Mucosa of descending colon (tissue), 3 donors: ENCODE measurements around the gene GSDME. TPM values are rescaled to one million over a fixed set of nuclear protein-coding genes. Genes with fewer than 3 reads are reported as not detected.

Experiments
- ATAC-seq: fragments of 200-7000 bp; cut with Tn5 transposase; one replicate; pipeline ENCODE4 v1.9.1; 2020; ENCODE audit warnings: mild to moderate bottlenecking, moderate library complexity
- DNase-seq, 3 donors: peaks; one replicate each; pipeline ENCODE4 v3.0.0-alpha.2; 2020
- H3K36me3 ChIP-seq: fragments of 200-600 bp; one replicate; pipeline ENCODE4 v1.8.0; 2021; ENCODE audit warnings: low read depth, mild to moderate bottlenecking
- H3K4me1 ChIP-seq: fragments of 200-600 bp; one replicate; pipeline ENCODE4 v1.8.0; 2021; ENCODE audit warnings: low read depth, mild to moderate bottlenecking
- H3K4me3 ChIP-seq: fragments of 200-600 bp; one replicate; pipeline ENCODE4 v1.8.0; 2021; ENCODE audit warnings: mild to moderate bottlenecking
- H3K9me3 ChIP-seq: fragments of 200-600 bp; one replicate; pipeline ENCODE4 v1.8.0; 2021; ENCODE audit warnings: mild to moderate bottlenecking
- intact Hi-C, 2 donors: fragments of 100-400 bp; cut with DNase I in 1 of 2; cut with micrococcal nuclease in 1 of 2; formaldehyde crosslinking; loops; one replicate each; pipeline versions ENCODE4 v1.11.0 to v1.11.1; 2022; cut with DNase I, micrococcal nuclease
- total RNA-seq, 3 donors: library from RNA; stranded (reverse); fragmentation: NEBNext Ultra II Directional in 2 of 3; extraction: Animal tissue kit (Norgen Biotek cat#: 25700) in 2 of 3; gene quantifications; one replicate each; pipeline versions ENCODE4 v1.2.1 to v1.2.4, GENCODE V29; 2021 to 2023
- TF ChIP-seq, protein P1 (sequence below): fragments of 200-600 bp; IDR thresholded peaks from one replicate; pipeline ENCODE4 v1.8.0; 2022; ENCODE audit warnings: antibody characterized with exemption, mild to moderate bottlenecking
- donor health status: DM: no; HTN: no; CAD: no; lungs with moderate emphysema.
- donor health status: DM: no; HTN: no; CAD: no.
- donor health status: DM: no; HTN: yes; CAD: no.

The GSDME gene
- total RNA-seq, 3 donors from 2014 or later: 0.96 to 6.3 (median 2.3) TPM

DNA sequence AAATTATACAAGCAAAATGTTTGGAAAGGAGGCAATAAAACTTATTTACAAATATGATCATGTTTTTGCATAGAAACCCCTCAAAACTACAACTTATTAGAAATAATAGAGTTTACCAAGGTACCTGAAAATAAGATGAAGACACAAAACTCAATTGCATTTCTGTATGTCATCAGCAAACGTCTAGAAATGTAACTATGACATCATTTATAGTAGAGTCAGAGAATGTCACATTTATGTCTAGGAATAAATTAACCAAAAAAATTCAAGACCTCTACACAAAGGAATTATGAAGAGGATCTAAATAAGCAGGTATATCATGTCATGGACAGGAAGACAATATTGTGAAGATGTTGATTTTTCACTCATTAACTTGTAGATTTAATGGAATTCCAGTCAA, 103.0 kb downstream of the GSDME start:
- no peaks in the 10 kb centered on the region for H3K36me3 ChIP-seq
- ATAC-seq (no peak), DNase-seq (no peak)
- intact Hi-C loops: no loop called here
- no peaks in the 10 kb centered on the region for H3K9me3 ChIP-seq
- H3K4me3 ChIP-seq: no peak overlapping the region
- TF ChIP-seq, protein P1, sequence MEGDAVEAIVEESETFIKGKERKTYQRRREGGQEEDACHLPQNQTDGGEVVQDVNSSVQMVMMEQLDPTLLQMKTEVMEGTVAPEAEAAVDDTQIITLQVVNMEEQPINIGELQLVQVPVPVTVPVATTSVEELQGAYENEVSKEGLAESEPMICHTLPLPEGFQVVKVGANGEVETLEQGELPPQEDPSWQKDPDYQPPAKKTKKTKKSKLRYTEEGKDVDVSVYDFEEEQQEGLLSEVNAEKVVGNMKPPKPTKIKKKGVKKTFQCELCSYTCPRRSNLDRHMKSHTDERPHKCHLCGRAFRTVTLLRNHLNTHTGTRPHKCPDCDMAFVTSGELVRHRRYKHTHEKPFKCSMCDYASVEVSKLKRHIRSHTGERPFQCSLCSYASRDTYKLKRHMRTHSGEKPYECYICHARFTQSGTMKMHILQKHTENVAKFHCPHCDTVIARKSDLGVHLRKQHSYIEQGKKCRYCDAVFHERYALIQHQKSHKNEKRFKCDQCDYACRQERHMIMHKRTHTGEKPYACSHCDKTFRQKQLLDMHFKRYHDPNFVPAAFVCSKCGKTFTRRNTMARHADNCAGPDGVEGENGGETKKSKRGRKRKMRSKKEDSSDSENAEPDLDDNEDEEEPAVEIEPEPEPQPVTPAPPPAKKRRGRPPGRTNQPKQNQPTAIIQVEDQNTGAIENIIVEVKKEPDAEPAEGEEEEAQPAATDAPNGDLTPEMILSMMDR: no peak
- no peaks in the 10 kb centered on the region for H3K4me1 ChIP-seq

DNA sequence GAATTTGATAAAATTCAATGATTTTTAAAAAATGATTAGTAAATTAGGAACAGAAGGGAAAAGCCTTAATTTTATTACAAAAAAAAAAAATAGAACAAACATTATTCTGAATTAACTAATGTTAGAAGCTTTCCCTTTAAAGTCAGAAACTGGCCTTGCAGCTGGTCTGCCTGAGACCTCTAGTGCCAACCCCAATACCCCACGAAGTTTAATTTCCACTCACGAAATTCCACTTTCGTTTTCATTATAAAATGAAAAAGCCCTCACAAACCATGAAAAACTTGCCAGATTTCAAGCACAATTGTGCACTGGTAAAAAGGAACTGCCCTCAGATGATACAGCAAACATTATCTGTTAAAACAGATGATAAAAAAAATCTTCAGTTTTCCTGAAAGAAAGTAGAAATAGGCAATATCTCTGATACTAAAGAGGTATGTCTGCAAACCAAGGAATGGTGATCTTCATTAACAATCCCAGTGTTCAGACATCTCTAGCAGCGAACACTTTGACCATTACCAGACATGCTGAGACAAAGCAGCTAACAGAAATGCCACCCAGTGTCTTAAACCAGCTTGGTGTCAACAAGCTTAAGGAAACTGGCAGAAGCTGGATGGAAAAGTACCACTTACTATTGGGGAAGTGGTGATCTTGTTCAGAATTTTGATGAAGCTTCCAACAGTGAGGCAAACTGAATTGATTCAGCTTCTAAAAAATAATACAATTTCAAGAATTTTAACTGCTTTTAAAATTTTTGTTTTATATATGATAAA, 103.8 kb downstream of the GSDME start:
- H3K36me3 ChIP-seq: no peaks in the 10 kb centered on the region
- DNase-seq: no peak
- intact Hi-C loops: no loop called here
- no peak for ATAC-seq
- TF ChIP-seq, protein P1: no peak
- H3K4me1 ChIP-seq: no peaks in the 10 kb centered on the region
- no peaks in the 10 kb centered on the region for H3K9me3 ChIP-seq
- H3K4me3 ChIP-seq: no peak overlapping the region

DNA sequence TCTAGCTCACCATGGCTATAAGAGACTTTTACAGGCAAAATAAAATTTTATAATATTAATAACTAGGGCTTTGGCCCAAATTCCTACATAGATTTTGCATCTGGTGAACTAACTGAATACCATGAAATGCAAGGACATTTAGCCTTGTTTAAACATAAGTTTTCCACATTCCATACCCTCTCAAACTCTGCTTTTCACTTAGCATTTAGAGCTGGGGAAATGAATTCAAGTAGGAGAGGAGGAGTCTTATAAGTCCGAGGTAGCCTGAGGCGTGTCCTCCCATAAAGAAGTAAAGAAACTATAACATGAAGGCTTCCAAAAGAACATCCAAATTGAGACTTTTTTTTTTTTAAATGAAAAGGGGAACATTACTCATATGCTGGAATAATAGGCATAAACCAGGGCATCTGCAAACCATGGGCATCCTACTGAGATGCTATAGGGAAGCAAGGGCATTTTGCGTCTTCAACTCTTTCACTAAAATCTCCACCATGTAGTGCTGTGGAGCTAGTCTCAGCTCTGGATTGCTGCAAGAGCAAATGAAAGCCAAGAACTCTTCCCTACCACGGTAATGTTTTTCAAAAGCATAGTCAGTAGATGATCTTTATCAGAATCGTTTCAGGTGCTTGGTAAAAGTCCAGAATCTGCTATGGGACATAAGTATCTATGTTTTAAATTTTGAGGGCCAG, 104.9 kb downstream of the GSDME start:
- no peaks in the 10 kb centered on the region for H3K4me1 ChIP-seq
- DNase-seq (no peak), ATAC-seq (no peak)
- no peak overlapping the region for H3K4me3 ChIP-seq
- intact Hi-C loops: no loop called here
- H3K36me3 ChIP-seq: no peaks in the 10 kb centered on the region
- H3K9me3 ChIP-seq: no peaks in the 10 kb centered on the region
- TF ChIP-seq, protein P1: no peak

Other genes starting within 250 kb of the GSDME start
- 10 to 100 TPM in 1 of 3 donors, 1 to 10 TPM in 2; 5.0 to 15.1 (median 7.2) TPM for gene PALS2, start 184.0 kb downstream of the GSDME start, total RNA-seq
- gene OSBPL3, start 222.7 kb upstream of the GSDME start, total RNA-seq: 10 to 100 TPM in 2 of 3 donors, 1 to 10 TPM in 1; 9.0 to 15.4 (median 10.6) TPM